ENCODE results near the gene NKD2.

Gene NKD2

GRCh38 chr5:979100-979817, 29.3 kb upstream of the NKD2 start:
- no peak for DNase-seq (ENCODE audit: low read depth in 2 of 2)

GRCh38 chr5:980001-980588, 28.5 kb upstream of the NKD2 start:
- no peak for DNase-seq (ENCODE audit: low read depth in 2 of 2)

GRCh38 chr5:980966-981365, 27.6 kb upstream of the NKD2 start:
- no peak for DNase-seq (ENCODE audit: low read depth in 2 of 2)

- DNase-seq (ENCODE audit: low read depth in 2 of 2) = no peak
These were observed 27.1 kb upstream of the NKD2 start for GRCh38 chr5:981456-981855.

- DNase-seq (ENCODE audit: low read depth in 2 of 2) = no peak
These were observed 26.0 kb upstream of the NKD2 start for GRCh38 chr5:982377-983237.

GRCh38 chr5:983238-983524, 25.4 kb upstream of the NKD2 start:
- DNase-seq (ENCODE audit: low read depth in 2 of 2) = no peak

- no peak for DNase-seq (ENCODE audit: low read depth in 2 of 2)
These were observed 25.0 kb upstream of the NKD2 start for GRCh38 chr5:983568-983967.

- no peak for DNase-seq (ENCODE audit: low read depth in 2 of 2)
These were observed 23.8 kb upstream of the NKD2 start for GRCh38 chr5:984774-985173.

- DNase-seq (ENCODE audit: low read depth in 2 of 2) = no peak
These were observed 20.8 kb upstream of the NKD2 start for GRCh38 chr5:987761-988160.

- no peak for DNase-seq (ENCODE audit: low read depth in 2 of 2)
These were observed 20.3 kb upstream of the NKD2 start for GRCh38 chr5:988322-988721.

- no peak for DNase-seq (ENCODE audit: low read depth in 2 of 2)
These were observed 18.6 kb upstream of the NKD2 start for GRCh38 chr5:989961-990530.

GRCh38 chr5:991472-992267, 16.9 kb upstream of the NKD2 start:
- no peak for DNase-seq (ENCODE audit: low read depth in 2 of 2)

GRCh38 chr5:994272-994607, 14.4 kb upstream of the NKD2 start:
- no peak for DNase-seq (ENCODE audit: low read depth in 2 of 2)

- no peak for DNase-seq (ENCODE audit: low read depth in 2 of 2)
These were observed 13.8 kb upstream of the NKD2 start for GRCh38 chr5:994821-995220.

- no peak for DNase-seq (ENCODE audit: low read depth in 2 of 2)
These were observed 13.3 kb upstream of the NKD2 start for GRCh38 chr5:995318-995717.

GRCh38 chr5:997001-997474, 11.6 kb upstream of the NKD2 start:
- no peak for DNase-seq (ENCODE audit: low read depth in 2 of 2)

GRCh38 chr5:997711-998110, 10.9 kb upstream of the NKD2 start:
- no peak for DNase-seq (ENCODE audit: low read depth in 2 of 2)

GRCh38 chr5:998246-999031, 10.2 kb upstream of the NKD2 start:
- no peak for DNase-seq (ENCODE audit: low read depth in 2 of 2)

- no peak for DNase-seq (ENCODE audit: low read depth in 2 of 2)
These were observed 9.5 kb upstream of the NKD2 start for GRCh38 chr5:999032-999501.

- no peak for DNase-seq (ENCODE audit: low read depth in 2 of 2)
These were observed 8.9 kb upstream of the NKD2 start for GRCh38 chr5:999724-1000123.

- no peak for DNase-seq (ENCODE audit: low read depth in 2 of 2)
These were observed 8.3 kb upstream of the NKD2 start for GRCh38 chr5:1000329-1000728.

Measured in activated CD4-positive, alpha-beta T cell treated with anti-CD3 and anti-CD28 coated beads for 24 hours (primary cell).